ENCODE measurements around the gene PIK3C3. TPM values are rescaled to one million over a fixed set of nuclear protein-coding genes. Genes with fewer than 3 reads are reported as not detected.

Gene PIK3C3
- total RNA-seq, 1 experiment from 2014 or later = 50.8 TPM

- no peak for DNase-seq (ENCODE audit: low spot score)
- Histone ChIP-seq H3K4me1 (ENCODE audit: insufficient read depth, low read length, poor library complexity, severe bottlenecking) (peaks cover 29% of the 10 kb centered on the region), H3K36me3 (ENCODE audit: insufficient read depth, low read length, poor library complexity, severe bottlenecking) (peaks cover 6% of the 10 kb centered on the region), H3K4me3 (ENCODE audit: low read depth, low read length, poor library complexity, severe bottlenecking) (no peak overlapping the region), H3K27ac (ENCODE audit: low read depth, low read length, poor library complexity, severe bottlenecking) (no peak overlapping the region), H3K9me3 (ENCODE audit: low read depth, low read length, poor library complexity, severe bottlenecking) (no peaks in the 10 kb centered on the region), H3K27me3 (replicated peaks; ENCODE audit: insufficient read depth, low read depth, low read length, poor library complexity) (no peaks in the 10 kb centered on the region)
- intact Hi-C loops (cut with micrococcal nuclease; ENCODE audit: unreplicated experiment) = no loop called here
- ChIA-PET CTCF (no interaction called here), POLR2A (ENCODE audit: low non-redundant PET) (no interaction called here)
- TF ChIP-seq EZH2 (IDR thresholded peaks at IDR 0.05; ENCODE audit: borderline replicate concordance, low read depth, low read length, poor library complexity, severe bottlenecking) = no peak
- TF ChIP-seq CTCF (conservative IDR thresholded peaks at IDR 0.05; ENCODE audit: low read depth, low read length) = no peak
- BruUV-seq (replicated peaks) = no TSS peak
Observed at GRCh38 chr18:41975284-41975683, 20.2 kb downstream of the PIK3C3 start.

GRCh38 chr18:41977233-41977632, 22.2 kb downstream of the PIK3C3 start:
- Histone ChIP-seq H3K27ac (ENCODE audit: low read depth, low read length, poor library complexity, severe bottlenecking) (no peak overlapping the region), H3K27me3 (replicated peaks; ENCODE audit: insufficient read depth, low read depth, low read length, poor library complexity) (no peaks in the 10 kb centered on the region), H3K36me3 (ENCODE audit: insufficient read depth, low read length, poor library complexity, severe bottlenecking) (no peaks in the 10 kb centered on the region), H3K4me3 (ENCODE audit: low read depth, low read length, poor library complexity, severe bottlenecking) (no peak overlapping the region), H3K9me3 (ENCODE audit: low read depth, low read length, poor library complexity, severe bottlenecking) (no peaks in the 10 kb centered on the region), H3K4me1 (ENCODE audit: insufficient read depth, low read length, poor library complexity, severe bottlenecking) (peaks cover 19% of the 10 kb centered on the region)
- TF ChIP-seq CTCF (conservative IDR thresholded peaks at IDR 0.05; ENCODE audit: low read depth, low read length) = no peak
- no peak for TF ChIP-seq EZH2 (IDR thresholded peaks at IDR 0.05; ENCODE audit: borderline replicate concordance, low read depth, low read length, poor library complexity, severe bottlenecking)
- BruUV-seq (replicated peaks) = no TSS peak
- ChIA-PET CTCF (no interaction called here), POLR2A (ENCODE audit: low non-redundant PET) (no interaction called here)
- intact Hi-C loops (cut with micrococcal nuclease; ENCODE audit: unreplicated experiment) = no loop called here
- no peak for DNase-seq (ENCODE audit: low spot score)

GRCh38 chr18:41982942-41983660, 28.1 kb downstream of the PIK3C3 start:
- TF ChIP-seq EZH2 (IDR thresholded peaks at IDR 0.05; ENCODE audit: borderline replicate concordance, low read depth, low read length, poor library complexity, severe bottlenecking) (no peak), CTCF (conservative IDR thresholded peaks at IDR 0.05; ENCODE audit: low read depth, low read length) (no peak)
- DNase-seq (ENCODE audit: low spot score) = no peak
- ChIA-PET CTCF (no interaction called here), POLR2A (ENCODE audit: low non-redundant PET) (no interaction called here)
- Histone ChIP-seq H3K36me3 (ENCODE audit: insufficient read depth, low read length, poor library complexity, severe bottlenecking) (no peaks in the 10 kb centered on the region), H3K27me3 (replicated peaks; ENCODE audit: insufficient read depth, low read depth, low read length, poor library complexity) (no peaks in the 10 kb centered on the region), H3K4me3 (ENCODE audit: low read depth, low read length, poor library complexity, severe bottlenecking) (no peak overlapping the region), H3K27ac (ENCODE audit: low read depth, low read length, poor library complexity, severe bottlenecking) (no peak overlapping the region), H3K9me3 (ENCODE audit: low read depth, low read length, poor library complexity, severe bottlenecking) (no peaks in the 10 kb centered on the region), H3K4me1 (ENCODE audit: insufficient read depth, low read length, poor library complexity, severe bottlenecking) (peaks cover 4% of the 10 kb centered on the region)
- intact Hi-C loops (cut with micrococcal nuclease; ENCODE audit: unreplicated experiment) = no loop called here
- BruUV-seq (replicated peaks) = no TSS peak

All from A673 (cell line).